Activated T-helper 17 cell treated with anti-CD3 and anti-CD28 coated beads, Interleukin-2, amount 50 U/mL, for 72 hours (primary cell): ENCODE data around the gene VN1R2. TPM values are rescaled to one million over a fixed set of nuclear protein-coding genes. Genes with fewer than 3 reads are reported as not detected.
"Not testable (repeated sequence)": the region's sequence is repeated elsewhere in the genome, so short reads cannot be mapped to it uniquely, and the experiment has no call there.

Source experiments
- ATAC-seq: fragments of 150-1000 bp; cut with Tn5 transposase; replicated peaks from 2 replicates; pipeline ENCODE4 v1.10.0; 2021; ENCODE audit warnings: mild to moderate bottlenecking, moderate library complexity
- H3K27ac Mint-ChIP-seq: one replicate; pipeline ENCODE4 v1.8.0; 2022; ENCODE audit warnings: mixed read lengths
- H3K27me3 Mint-ChIP-seq: one replicate; pipeline ENCODE4 v1.8.0; 2022; ENCODE audit warnings: mixed read lengths
- H3K36me3 Mint-ChIP-seq: one replicate; pipeline ENCODE4 v1.8.0; 2022; ENCODE audit warnings: low read depth, mild to moderate bottlenecking, mixed read lengths
- H3K4me1 Mint-ChIP-seq: one replicate; pipeline ENCODE4 v1.8.0; 2022; ENCODE audit warnings: mixed read lengths
- H3K4me3 Mint-ChIP-seq: one replicate; pipeline ENCODE4 v1.8.0; 2022; ENCODE audit warnings: mild to moderate bottlenecking, mixed read lengths
- H3K9me3 Mint-ChIP-seq: one replicate; pipeline ENCODE4 v1.8.0; 2022; ENCODE audit warnings: mixed read lengths
- total RNA-seq, 2 donors: library from RNA; stranded (reverse); gene quantifications; one replicate each; pipeline ENCODE4 v1.2.3, GENCODE V29; 2022

The VN1R2 gene
- total RNA-seq, 2 donors from 2014 or later = not detected

- Mint-ChIP-seq H3K4me1 (no peaks in the 10 kb centered on the region), H3K9me3 (peaks cover 27% of the 10 kb centered on the region), H3K27ac (no peak overlapping the region), H3K36me3 (no peaks in the 10 kb centered on the region), H3K27me3 (no peaks in the 10 kb centered on the region), H3K4me3 (no peak overlapping the region)
- no peak for ATAC-seq
These were observed 32.9 kb downstream of the VN1R2 start for GRCh38 chr19:53290758-53291549.

- Mint-ChIP-seq H3K4me1 (no peaks in the 10 kb centered on the region), H3K27me3 (no peaks in the 10 kb centered on the region), H3K36me3 (no peaks in the 10 kb centered on the region), H3K9me3 (peaks cover 28% of the 10 kb centered on the region), H3K4me3 (no peak overlapping the region), H3K27ac (no peak overlapping the region)
- no peak for ATAC-seq
These were observed 36.8 kb downstream of the VN1R2 start for GRCh38 chr19:53294786-53295441.

- H3K4me1 Mint-ChIP-seq, H3K4me3 Mint-ChIP-seq: not testable (repeated sequence)
These were observed 43.2 kb downstream of the VN1R2 start for GRCh38 chr19:53301341-53301740.

GRCh38 chr19:53308339-53308811 is 50.3 kb downstream of the VN1R2 start:
- no peak overlapping the region for H3K4me3 Mint-ChIP-seq
- H3K36me3 Mint-ChIP-seq = peaks cover 5% of the 10 kb centered on the region
- H3K9me3 Mint-ChIP-seq = peaks cover 22% of the 10 kb centered on the region
- H3K27me3 Mint-ChIP-seq = peaks cover 24% of the 10 kb centered on the region
- no peak overlapping the region for H3K27ac Mint-ChIP-seq
- H3K4me1 Mint-ChIP-seq = no peaks in the 10 kb centered on the region
- ATAC-seq = no peak

More at GRCh38 chr19:53301341-53301740, 43.2 kb downstream of the VN1R2 start:
- not testable (repeated sequence) for H3K27ac Mint-ChIP-seq, H3K27me3 Mint-ChIP-seq, H3K36me3 Mint-ChIP-seq, ATAC-seq
- H3K9me3 Mint-ChIP-seq = peaks cover 16% of the 10 kb centered on the region

Other genes starting within 250 kb of the VN1R2 start
- under 1 TPM in 1 of 2 donors, not detected in 1; 0.64 TPM for gene ERVV-1, start 244.4 kb upstream of the VN1R2 start, total RNA-seq
- gene ERVV-2, start 213.6 kb upstream of the VN1R2 start, total RNA-seq = not detected
- gene ZNF160, start 154.9 kb upstream of the VN1R2 start, total RNA-seq = 100 to 1,000 TPM in 1 of 2 donors, 10 to 100 TPM in 1; 24.0 to 102 TPM
- gene ZNF415, start 125.4 kb upstream of the VN1R2 start, total RNA-seq = 1 to 10 TPM in 1 of 2 donors, under 1 TPM in 1; 0.50 to 3.3 TPM
- 1 to 10 TPM; 3.2 to 5.3 TPM for gene ZNF347, start 99.2 kb upstream of the VN1R2 start, total RNA-seq
- 1 to 10 TPM; 1.4 to 2.9 TPM for gene ZNF665, start 64.9 kb upstream of the VN1R2 start, total RNA-seq
- 1 to 10 TPM; 1.3 to 7.3 TPM for gene ZNF677, start 3.4 kb upstream of the VN1R2 start, total RNA-seq
- not detected for gene VN1R4, start 9.4 kb downstream of the VN1R2 start, total RNA-seq
- 1 to 10 TPM; 4.6 to 6.4 TPM for gene ZNF845, start 75.5 kb downstream of the VN1R2 start, total RNA-seq
- 10 to 100 TPM; 12.0 to 24.8 TPM for gene ZNF525, start 107.4 kb downstream of the VN1R2 start, total RNA-seq
- gene ZNF765, start 136.9 kb downstream of the VN1R2 start, total RNA-seq = 10 to 100 TPM in 1 of 2 donors, 1 to 10 TPM in 1; 8.4 to 15.8 TPM
- gene ZNF761, start 173.7 kb downstream of the VN1R2 start, total RNA-seq = 10 to 100 TPM; 10.9 to 14.2 TPM
- gene ZNF813, start 209.4 kb downstream of the VN1R2 start, total RNA-seq = 1 to 10 TPM; 3.4 to 8.4 TPM